NCI-H2029 treated with DMSO at 0.1 percent for 48 hours (cell line): ENCODE data around the gene PARM1.
A peak's percentile ranks its signal among the peaks of the same experiment; 100 is the strongest.
"Not testable (repeated sequence)": the region's sequence is repeated elsewhere in the genome, so short reads cannot be mapped to it uniquely, and the experiment has no call there.

ENCODE experiments used
- DNase-seq: peaks from one replicate; lab custom pipeline; 2025; lab: John Stamatoyannopoulos, UW

PARM1 gene

DNA sequence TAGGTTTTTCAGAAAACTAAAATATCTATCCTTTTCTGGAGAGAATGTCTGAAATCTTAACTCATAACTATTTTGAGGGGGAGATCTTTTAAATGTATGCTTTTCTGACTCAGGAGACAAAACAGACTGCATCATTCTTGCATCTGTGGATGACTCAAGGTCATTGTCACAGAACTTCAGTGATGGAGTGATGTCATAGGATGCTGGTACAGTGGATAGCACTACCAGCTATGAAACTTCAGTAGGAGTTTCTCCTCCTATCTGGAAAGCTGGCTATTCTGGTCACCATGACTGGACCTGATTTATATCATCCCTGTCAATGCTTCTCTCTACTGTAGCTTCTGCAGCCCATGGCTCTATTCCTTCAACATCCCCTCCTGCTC is 50.3 kb downstream of the PARM1 start:
- DNase-seq = no peak

DNA sequence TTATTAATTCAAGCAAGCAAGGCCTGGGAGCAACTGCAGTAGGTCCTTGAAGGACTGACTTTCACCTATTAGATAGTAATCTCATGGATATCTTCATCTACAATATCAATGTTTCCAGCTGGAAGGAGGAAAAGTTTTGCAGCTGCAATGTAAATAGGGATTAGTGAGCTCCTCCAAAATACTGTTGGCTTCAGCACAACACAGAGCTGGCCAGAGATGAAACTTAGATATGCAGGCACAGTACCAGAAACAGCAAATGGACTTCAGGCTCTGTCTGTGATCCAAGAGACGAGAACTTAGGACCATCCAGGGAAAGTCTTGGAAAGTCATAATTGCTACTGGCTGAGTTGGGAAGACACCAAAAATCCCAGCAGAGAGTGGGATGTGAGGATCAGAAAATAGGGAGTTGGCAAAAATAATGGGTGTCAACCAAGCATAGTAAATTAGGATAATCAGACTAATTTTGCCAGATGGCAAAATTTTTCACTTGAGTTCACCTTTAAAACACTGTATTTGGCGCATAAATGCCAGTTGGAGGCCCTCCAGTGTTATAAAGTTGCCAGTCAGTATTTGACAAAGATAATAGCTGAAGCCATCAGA is 57.5 kb downstream of the PARM1 start:
- DNase-seq = no peak

DNA sequence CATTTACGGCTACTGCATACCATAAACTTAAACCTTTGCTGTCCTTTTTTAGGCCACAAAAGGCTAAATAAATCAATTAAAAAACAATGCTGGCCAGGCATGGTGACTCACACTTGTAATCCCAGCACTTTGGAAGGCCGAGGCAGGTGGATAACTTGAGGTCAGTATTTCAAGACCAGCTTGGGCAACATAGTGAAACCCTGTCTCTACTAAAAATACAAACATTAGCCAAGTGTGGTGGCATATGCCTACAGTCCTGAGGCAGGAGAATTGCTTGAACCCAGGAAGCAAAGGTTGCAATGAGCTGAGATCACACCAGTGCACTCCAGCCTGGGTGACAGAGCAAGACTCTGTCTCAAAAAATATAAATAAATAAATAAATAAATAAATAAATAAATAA is 61.5 kb downstream of the PARM1 start:
- DNase-seq = not testable (repeated sequence)

DNA sequence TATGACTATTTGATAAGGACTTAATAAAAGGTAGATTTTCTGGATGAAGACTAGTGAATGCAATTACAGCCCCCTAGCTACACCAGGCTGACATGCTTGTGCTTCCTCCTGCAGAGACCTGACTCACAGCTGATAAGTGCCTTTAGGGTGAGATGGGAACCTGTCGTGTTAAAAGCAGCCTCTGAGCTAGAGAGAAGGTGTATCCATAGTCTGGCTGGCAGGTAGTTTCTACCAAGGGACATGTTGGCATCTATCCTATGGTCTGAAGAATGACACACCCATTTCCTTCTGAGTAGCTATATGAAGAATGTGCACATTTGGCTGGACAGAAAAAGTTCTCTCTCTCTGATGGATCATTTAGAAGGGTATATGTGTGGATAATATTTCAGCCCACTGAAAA is 64.1 kb downstream of the PARM1 start:
- DNase-seq = no peak

DNA sequence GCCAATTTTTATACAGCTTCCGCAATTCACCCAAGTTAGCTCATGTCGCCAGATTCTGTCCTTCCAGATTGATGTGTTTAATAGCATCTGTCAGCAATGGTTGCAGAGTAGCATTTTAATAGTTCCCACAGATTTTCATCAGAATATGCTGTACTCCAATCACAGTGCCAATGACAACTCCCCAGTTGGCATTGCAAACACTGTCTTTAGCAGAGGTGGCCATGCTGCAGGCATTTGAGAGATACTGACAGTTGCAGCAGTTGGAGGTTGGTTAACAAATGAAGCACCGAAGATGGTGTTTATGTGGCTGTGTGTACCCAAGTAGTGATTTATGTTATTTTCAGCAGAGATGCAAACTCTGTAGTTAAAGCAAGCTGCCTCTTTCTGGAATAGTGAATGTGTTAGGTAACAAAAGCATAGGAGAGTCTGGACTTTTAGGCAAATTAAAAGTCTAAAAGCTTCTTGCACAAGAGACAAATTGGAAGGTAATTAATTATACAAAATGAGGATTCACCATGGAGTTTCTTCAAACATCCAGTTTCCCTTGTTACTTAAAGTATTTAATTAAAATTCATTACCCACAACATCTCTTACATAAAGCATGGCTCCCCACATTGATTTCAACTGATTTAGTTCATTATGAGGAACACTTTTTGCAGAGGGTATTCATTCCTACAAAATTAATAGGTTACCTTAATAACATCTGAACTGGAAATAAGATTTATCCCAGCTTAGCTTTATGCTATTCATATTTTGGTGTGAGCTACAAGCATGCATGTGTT is 65.2 kb downstream of the PARM1 start:
- DNase-seq = no peak

DNA sequence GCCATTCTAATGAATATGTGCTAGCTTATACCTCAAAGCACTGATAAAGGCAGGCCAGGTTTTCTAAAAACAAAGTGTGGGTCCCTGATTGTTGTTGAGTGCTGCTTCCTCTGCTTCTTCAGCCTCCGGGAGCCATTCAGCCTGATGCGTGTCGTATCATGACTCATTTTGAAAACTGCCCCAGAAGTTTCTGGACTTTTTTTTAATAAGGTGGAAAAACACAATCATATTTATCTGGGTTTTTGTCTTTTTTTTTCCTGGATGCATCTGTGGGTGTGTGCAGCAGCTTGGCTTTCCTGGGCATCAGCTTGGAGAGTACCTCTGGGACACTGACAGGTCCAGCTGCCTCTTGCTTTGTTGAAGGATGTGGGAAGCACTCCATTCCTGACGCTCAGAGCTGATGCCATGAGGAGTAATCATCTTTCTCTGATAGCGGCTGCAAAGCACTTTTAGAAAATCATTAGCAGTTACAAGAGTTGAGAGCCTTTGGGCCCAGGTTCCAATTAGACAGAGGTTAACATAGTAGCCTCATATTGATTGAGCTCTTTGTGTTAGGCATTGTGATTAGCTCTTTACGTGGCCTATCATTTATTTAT is 66.9 kb downstream of the PARM1 start:
- no peak for DNase-seq

DNA sequence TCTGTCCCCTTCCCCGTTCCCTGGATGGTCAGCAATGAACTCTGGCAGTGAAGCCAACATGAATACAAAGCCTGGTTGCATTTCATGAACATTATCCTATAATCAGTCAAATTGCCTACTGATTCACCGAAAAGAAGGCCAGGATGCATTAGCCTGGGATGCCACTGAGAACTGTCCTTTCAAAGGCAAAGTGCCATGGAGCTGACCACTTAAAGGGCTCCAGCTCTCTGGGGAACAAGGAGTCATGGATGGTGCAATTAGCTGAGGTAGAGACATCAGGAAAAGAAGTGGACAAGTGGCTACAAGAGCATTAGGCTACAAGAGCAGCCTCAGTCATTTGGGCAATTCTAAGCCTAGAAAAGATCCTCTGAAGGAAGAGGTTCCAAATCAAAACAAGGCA is 69.0 kb downstream of the PARM1 start:
- DNase-seq = no peak

DNA sequence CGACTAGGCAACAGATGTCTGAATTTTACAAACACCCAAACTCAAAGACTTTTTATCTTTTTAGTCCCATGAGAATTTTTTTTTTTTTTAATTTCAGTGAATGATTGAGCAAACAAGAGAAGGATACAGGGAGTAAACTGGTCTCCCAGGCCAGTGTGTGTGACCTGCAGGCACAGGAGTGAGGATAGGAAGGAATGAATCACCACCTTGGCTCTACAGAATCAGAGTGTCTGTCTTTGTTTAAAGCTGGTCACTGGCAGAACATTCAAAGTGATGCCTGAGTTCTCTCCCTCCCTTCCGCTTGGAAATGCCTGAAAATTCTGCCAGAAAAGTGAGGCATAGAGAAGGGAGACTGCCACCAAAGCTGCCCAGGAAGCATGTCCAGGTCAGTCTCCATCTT is 69.5 kb downstream of the PARM1 start:
- DNase-seq = no peak

DNA sequence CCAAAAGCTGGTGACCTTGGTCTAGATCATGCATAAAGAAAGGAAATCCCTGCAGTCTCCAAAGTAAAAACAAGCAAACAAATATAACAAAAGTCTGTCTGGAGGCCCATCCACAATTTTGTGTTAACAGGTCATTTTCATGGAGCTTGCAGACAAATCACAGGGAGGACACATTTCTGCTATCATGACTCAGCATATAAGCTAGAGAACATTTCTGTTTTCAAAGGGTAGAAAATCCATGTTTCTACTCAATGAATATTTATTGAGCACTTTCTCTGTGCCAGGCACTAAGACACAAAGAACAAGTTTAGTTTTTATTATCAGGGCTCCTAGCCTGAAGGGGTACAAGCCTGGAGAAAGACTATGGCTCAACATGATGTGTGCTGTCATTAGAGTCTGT is 71.1 kb downstream of the PARM1 start:
- no peak for DNase-seq

DNA sequence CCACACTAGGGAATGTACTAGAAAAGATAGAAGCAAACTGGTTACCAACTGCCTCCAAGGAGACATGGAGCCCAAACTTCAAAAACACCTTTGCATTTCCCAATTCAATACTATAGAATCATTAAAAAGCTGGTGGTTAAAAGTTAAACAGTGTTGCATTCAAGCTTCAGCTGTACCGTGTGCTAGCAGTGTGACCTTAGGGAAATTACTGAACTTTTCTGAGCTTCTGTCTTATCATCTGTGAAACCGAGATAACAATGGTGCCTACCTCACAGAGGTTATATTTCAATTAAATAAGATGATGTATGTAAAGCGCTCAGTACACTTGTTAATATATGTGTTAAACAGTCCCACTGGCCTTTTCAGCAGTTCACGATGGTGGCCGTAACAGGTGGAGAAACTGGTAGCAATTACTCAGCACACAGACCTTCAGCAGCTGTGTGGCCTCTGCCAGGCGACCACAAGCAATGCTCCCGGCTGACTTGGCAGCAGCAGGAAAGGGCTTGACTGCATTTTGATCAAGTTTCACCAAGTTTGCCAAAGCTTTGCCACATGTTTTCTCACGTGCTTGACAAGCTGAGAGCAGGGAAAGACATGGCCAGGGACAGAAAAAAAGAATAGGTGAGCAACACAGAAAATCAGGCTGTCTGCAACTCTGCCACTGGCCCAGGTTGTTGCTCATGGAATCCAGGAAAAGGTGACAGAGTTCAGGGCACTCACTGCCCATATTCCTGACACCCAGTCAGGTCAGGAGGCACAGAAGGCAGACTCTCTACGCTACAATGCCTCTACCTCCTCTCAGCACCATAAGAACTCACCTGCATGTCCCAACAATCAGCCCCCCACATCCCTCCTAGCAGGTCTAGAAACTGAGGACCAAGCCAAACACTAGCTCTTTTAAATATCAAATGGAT is 72.1 kb downstream of the PARM1 start:
- peak; percentile 30 for DNase-seq

DNA sequence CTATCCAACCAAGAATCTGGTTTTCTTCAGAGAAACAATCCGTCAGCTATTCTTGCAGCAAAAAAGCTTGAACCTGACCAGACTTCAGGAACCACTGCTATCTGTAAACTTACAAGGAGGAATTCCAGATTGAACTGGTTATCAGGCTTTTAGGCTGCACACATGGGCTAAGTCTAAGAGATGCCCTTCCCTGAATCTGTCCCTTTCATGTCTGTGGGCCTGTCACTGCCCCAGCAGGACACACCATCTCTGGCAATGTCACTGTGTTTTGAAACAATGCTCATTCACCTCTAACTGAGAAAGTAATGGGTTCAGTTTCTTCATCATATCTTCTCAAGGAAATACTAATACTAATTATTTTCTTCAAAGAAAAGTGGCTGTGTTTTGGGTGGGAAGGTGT is 72.8 kb downstream of the PARM1 start:
- no peak for DNase-seq

DNA sequence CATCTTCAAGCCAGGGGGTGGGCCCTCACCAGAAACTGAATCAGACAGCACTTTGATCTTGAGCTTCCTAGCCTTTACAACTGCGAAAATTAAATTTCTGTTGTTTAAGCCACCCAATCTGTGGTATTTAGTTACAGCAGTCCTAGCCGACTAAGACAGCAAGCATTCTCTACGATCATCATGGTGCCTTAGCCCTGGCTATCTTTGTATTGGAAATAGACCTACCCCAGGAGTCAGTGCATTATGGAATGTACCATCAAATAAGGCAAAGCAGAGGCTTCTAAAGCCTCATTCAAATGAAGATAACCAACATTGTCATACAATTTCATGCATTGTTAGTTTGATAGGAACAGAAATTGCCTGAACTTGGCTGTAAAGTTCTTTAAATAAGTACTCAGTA is 75.0 kb downstream of the PARM1 start:
- no peak for DNase-seq

DNA sequence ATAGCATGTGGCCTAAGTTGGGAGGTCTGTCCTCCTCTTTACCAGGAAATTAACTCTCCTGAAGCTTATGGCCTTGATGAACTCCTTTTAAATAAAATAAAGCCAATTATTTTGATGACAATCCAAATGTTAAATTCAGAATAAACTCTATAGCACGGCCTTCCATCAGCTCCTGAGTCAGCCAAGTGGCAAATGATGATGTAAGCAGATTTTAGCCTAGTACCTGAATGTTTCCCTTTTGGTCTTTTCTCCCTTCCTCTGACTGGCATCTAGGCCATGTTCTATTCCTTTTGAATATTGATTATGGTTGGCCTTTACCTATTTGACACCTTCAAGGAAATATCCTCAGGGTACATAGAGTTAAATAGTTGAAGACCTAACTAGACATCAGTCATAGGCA is 76.2 kb downstream of the PARM1 start:
- no peak for DNase-seq

DNA sequence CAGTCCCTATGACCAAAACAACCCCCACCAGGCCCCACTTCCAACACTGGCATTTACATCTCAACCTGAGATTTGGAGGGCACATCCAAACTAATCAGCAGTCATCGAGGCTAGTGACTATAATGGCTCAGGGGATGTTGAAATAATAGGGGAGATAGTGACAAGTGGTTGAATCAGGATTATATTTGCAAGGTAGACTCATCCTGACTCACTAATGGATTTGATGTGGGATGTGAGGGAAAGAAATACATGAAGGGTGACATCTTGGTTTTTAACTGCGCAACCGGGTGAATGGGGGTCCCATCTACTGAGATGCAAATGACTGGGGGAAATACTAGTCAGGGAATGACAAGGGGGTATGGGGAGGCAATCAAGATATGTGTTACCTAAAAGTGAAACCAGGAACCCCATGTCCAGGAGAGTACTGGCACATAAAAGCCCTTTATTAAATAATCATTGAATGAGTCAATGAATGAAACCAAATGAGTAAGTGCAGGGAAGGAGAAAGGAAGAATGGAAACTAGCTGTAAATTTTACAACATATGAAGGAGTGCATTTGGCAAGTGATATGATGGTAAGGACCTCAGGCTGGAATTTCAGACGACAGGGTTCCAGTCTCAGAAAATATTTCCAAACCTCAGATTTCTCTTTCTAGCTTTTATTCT is 78.3 kb downstream of the PARM1 start:
- DNase-seq = no peak

DNA sequence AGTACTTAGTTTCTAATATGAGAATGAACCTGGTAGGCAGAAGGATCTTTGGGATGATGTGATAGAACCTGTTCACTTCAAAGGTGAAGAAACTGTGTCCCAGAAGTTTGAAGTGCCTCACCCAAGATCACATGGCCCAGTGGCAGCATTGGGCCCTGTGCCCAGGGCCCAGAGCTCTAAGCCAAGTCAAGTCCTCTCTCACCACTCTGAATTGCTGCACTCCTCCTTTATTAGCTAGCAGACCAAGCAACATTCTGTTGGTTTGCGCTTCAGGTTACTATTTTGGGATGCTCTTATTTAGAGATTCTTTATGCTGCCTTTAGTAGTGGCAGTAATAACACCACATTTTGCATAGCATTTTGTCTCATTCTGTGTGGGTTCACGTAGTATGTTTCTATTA is 82.7 kb downstream of the PARM1 start:
- no peak for DNase-seq

DNA sequence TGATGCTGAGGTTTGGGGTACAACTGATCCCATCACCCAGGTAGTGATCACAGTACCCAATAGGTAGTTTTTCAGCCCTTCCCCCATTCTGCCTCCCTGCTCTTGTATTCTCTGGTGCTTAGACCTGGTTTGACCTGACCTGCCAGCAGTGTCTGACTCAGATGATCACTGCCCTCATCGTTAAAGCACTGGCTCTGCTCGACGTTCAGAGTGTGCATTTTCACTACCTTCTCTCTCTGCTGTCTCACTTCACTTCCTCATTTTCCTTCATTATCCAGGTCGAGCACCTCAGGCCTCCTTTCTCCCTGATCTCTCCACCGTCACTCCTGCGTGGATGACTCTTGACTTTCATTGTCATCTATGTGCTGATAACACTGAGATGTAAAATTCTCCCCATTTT is 83.6 kb downstream of the PARM1 start:
- no peak for DNase-seq

DNA sequence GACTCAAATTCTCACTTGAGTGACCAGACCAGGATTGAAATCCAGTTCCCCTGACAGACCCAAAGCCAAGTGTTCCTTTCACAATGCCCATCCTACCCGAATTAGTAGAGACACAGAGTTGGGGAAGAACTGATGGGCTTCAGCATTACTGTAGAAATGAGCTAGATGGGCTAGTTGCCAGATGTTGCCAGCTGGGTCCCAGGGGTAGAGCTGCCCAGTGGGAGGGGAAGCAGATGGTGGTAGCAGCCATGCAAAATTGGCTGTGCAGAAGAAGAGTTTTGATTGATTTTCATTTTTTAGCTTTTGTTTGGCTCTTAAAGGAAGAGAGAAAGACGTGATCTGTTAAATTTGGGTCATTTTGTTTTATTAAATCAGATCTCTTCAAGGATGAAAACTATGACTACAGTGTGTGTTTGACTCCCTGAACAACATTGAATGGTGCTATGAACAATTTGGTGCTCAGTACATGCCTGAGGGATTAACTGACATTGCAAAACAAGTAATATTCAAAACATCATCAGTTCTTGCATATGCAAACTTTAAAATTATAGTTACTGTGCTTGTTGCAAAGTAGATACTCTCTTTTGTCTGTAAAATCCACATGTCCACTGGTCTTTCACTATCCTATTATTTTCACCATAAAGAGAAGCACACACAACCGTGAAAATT is 86.0 kb downstream of the PARM1 start:
- DNase-seq = no peak

DNA sequence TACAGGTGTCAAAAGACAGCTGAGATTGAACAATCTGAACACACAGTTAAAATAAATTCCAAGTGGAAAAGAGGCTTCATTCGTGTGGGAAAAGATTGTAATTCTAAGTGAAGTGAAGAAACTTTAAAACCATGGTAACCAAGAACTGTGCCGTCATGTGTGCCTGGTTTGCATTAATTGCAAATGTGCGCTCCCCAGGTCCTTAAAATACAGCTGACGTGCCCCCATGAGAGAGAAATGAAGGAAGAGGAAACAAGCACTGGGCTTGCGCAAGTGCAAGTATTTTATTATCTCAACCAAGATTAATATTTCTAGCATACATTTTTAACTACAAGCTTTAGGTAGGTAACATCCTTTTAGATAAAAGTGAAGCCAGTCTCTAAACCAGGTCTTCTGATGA is 92.5 kb downstream of the PARM1 start:
- no peak for DNase-seq

DNA sequence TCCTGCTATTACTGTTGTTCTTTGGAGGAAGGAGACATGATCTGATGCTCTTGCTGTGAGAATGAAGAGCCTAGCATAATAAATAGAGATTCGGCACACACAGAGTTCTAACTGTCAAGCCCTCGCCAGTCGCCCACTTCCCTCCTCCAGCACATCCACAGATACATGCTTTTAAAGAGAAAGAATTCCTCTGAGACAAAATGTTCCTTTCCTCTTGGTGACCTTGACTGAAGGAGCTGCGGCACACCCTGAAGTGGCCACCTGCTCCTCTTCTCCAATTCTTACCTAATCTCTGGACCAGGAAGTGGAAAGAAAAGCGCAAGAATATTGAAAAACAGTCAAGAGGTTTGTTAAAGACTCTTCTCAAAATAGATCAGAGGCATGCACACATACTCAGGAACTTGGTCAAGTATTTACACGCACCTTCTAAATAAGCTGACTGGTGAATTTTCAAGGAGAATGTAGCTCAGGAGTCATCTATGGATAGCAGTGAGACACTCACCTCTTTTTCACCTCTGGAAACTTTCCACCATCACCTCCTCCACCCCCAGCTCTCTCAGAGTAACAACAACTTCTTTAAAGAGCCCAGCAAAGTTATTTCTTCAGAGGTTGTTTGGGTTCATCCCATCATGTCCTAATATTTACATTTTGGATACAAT is 95.4 kb downstream of the PARM1 start:
- DNase-seq = no peak

DNA sequence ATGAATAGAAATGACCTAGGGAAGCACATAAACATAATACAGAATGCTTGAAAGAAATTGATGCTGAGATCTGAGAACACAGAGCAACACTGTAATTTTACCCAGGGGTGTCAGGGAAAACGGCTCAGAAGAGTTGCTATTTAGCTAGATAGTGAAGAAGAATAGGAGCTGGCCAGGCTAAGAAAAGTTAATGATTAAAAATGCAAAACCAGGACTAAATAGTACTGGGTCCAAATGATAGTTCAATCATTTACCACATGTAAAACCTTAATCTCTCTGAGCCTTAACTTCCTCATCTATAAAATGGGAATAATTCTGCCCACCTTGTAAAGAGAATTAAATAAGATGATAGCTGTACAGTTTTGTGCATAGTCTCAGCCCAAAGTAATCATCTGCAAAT is 97.1 kb downstream of the PARM1 start:
- DNase-seq = no peak

DNA sequence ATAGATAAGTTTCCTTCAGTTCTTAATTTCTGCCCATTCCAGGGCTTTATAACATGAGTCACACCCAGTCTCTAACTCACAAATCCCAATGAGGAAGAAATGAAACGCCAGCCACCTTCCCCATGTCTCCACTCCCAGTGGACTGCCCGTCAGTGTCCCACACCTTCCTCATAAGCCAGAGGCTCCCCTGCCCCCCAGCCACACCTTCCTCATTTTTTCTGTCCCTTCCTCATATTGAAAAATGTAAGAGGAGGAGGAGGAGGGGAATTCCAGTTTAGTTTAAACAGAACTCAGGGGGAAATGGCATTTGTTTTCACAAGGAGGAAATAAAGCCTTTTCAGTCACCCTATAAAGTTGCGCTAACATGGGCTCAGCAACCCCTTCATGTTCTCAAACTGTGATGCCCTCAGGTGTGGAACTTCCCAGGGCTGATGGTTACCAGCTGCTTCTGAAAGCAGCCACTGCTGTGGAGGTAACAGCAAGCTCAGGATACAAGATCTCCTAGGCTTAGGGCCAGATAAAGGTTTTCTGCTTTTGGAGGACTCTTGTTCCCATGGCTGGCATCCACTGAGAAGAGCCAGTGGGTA is 97.8 kb downstream of the PARM1 start:
- DNase-seq = no peak
